IPS DF 6.9 (cell line): Measurements from ENCODE around the gene ARL8B.

ENCODE experiments used
- DNase-seq: peaks from one replicate; pipeline ENCODE4 v3.0.0-alpha.2; 2013; ENCODE audit warnings: low read depth, low spot score
- H3K27ac ChIP-seq: one replicate; pipeline ENCODE4 v1.5.1; 2013; ENCODE audit warnings: low read length, control low read depth
- H3K27me3 ChIP-seq: 2 replicates; pipeline ENCODE4 v1.6.1; 2013; ENCODE audit warnings: mild to moderate bottlenecking, low read length; ENCODE audit not compliant: control insufficient read depth, insufficient read depth
- H3K36me3 ChIP-seq: 2 replicates; pipeline ENCODE4 v1.6.1; 2013; ENCODE audit warnings: low read length; ENCODE audit not compliant: control insufficient read depth, insufficient read depth
- H3K4me1 ChIP-seq: 2 replicates; pipeline ENCODE4 v1.6.1; 2013; ENCODE audit warnings: low read length; ENCODE audit not compliant: control insufficient read depth, insufficient read depth
- H3K4me3 ChIP-seq: 2 replicates; pipeline ENCODE4 v1.5.1; 2013; ENCODE audit warnings: mild to moderate bottlenecking, low read length
- H3K9me3 ChIP-seq: 2 replicates; pipeline ENCODE4 v1.6.1; 2013; ENCODE audit warnings: low read length, inconsistent platforms; ENCODE audit not compliant: control insufficient read depth, insufficient read depth
- WGBS: extraction: QIAGEN DNeasy Blood & Tissue Kit; methylation state at CpG from one replicate; pipeline ENCODE4 v1.1.7; 2013; ENCODE audit warnings: mixed read lengths, missing lambda C conversion rate; ENCODE audit not compliant: insufficient read length, insufficient coverage; 5-methylcytosine and 5-hydroxymethylcytosine counted together

ARL8B gene

DNA sequence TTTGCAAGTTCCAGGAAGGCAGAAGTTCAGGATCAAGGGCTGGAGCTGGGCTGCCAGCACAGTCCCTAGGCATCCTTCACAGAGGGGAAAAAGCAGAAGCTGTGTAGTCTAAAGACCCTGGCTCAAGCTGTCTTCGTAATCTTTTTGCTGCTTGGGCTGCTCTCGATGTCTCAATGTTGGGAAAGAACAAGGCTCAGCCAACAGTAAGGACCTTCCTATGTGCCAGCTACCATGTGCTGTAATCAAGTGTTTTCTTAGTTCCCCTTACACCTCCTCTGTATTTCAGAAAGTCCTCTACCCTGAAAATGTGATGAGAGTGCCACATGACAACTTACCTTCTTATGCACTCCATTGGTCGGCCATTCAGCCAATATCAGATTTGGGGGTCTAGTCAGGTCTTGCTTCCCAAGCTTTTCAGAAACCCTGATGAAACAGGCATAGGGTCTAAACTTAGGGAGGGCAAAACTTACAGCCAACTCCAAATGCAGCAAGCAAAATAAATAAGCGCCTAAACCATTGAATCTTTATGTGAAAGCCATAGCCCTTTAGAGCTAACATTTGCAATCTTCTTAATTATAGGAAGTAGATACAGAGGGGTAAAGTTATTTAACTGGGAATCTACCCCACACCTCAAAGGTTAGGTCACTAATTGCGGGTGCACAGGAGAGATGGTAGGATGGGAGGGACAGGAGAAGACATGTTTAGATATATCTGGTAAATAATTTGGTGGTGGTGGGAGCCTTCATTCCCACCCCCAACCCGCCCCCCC, 64.2 kb downstream of the ARL8B start:
- peaks cover 3% of the 10 kb centered on the region; the same call in 1 of the 2 replicates for H3K4me1 ChIP-seq
- no peaks in the 10 kb centered on the region; the same call in 1 of the 2 replicates for H3K36me3 ChIP-seq
- no peak for DNase-seq
- no peak overlapping the region for H3K4me3 ChIP-seq
- no peaks in the 10 kb centered on the region for H3K27me3 ChIP-seq
- no CpG with 5 or more reads among the region's 6 CpGs for WGBS
- H3K27ac ChIP-seq, result no peak overlapping the region
- H3K9me3 ChIP-seq, result no peaks in the 10 kb centered on the region

DNA sequence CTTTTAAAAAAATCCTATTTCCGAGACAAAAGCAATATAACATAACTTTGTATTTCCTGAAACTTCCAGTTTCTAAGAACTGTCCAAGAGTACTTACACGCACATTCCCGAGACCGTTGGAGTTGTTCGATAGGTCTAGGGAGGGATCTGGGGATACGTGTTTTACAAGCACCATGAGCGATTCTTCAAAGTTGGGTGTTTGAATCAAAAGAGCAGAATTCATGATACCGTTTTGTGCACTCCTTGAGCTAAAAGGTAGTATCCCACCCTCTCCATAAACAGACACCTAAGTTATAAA, 64.7 kb downstream of the ARL8B start:
- no CpG with 5 or more reads among the region's 8 CpGs for WGBS
- no peak overlapping the region for H3K27ac ChIP-seq

DNA sequence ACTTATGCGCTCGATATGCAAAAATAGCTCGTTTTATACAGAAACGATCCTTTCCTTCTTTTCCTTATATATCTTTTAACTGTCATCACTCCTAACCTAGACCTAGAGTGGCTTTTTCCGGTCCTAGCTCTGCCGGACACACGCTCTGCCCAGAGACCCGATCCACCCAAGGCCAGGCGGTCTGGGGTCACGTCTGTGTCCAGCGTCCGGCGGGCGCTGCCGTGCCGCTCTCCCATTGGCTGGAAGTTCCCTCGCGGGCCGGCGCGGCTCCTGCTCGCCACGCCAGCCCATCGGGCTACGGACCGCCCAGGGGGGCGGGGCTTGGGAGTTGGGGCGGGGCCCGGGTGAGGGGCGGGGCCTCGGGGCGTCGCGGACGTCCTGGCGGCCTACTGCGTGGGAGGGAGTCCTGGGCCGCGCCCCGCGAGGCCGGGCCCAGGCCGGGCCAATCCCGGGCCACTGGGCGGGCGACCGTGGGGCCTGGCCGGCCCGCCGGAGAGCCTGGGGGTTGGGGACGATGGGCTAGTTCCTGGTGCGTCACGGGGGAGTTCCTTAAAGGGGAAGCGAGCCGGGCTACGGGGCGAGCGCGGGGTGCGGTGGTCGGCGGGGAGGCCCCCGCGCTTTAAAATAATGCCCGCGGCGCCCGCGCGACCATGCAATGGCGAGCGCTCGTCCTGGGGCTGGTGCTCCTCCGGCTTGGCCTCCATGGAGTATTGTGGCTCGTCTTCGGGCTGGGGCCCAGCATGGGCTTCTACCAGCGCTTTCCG, 65.2 kb downstream of the ARL8B start, which contains the start of gene EDEM1:
Gene EDEM1, plus strand, starts transcription at position 552 of the 764 bp plus-strand sequence. Its CDS starts 99 bp downstream, at position 651.
- Histone ChIP-seq H3K27me3 (no peaks in the 10 kb centered on the region), H3K27ac (no peak within 1 kb of the TSS), H3K4me3 (peak within 1 kb of the TSS; percentile 97), H3K9me3 (no peaks in the 10 kb centered on the region), H3K4me1 (peaks cover 3% of the 10 kb centered on the region; the same call in 1 of the 2 replicates), H3K36me3 (no peaks in the 10 kb centered on the region)
- DNase-seq, result peak; percentile 72
- no CpG with 5 or more reads among the region's 78 CpGs for WGBS

More for the DNA sequence above, 64.7 kb downstream of the ARL8B start:
- Histone ChIP-seq H3K36me3 (no peaks in the 10 kb centered on the region), H3K4me1 (peaks cover 3% of the 10 kb centered on the region; the same call in 1 of the 2 replicates), H3K4me3 (peak overlapping the region; percentile 97; the same call in 1 of the 2 replicates), H3K27me3 (no peaks in the 10 kb centered on the region), H3K9me3 (no peaks in the 10 kb centered on the region)
- DNase-seq, result no peak

DNA sequence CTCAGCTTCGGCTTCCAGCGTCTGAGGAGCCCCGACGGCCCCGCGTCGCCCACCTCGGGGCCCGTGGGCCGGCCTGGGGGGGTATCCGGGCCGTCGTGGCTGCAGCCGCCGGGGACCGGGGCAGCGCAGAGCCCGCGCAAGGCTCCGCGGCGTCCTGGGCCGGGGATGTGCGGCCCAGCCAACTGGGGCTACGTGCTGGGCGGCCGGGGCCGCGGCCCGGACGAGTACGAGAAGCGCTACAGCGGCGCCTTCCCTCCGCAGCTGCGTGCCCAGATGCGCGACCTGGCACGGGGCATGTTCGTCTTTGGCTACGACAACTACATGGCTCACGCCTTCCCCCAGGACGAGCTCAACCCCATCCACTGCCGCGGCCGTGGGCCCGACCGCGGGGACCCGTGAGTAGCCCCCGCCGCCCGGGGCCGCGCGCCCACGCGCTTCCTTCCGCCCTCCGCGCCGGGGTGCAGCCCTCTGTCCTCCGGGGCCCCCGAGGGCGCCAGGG, 65.9 kb downstream of the ARL8B start:
- WGBS, result no CpG with 5 or more reads among the region's 66 CpGs
- Histone ChIP-seq H3K27me3 (no peaks in the 10 kb centered on the region), H3K36me3 (no peaks in the 10 kb centered on the region), H3K9me3 (no peaks in the 10 kb centered on the region), H3K4me1 (peaks cover 3% of the 10 kb centered on the region; the same call in 1 of the 2 replicates), H3K4me3 (peak overlapping the region; percentile 97), H3K27ac (no peak overlapping the region)
- DNase-seq, result no peak

DNA sequence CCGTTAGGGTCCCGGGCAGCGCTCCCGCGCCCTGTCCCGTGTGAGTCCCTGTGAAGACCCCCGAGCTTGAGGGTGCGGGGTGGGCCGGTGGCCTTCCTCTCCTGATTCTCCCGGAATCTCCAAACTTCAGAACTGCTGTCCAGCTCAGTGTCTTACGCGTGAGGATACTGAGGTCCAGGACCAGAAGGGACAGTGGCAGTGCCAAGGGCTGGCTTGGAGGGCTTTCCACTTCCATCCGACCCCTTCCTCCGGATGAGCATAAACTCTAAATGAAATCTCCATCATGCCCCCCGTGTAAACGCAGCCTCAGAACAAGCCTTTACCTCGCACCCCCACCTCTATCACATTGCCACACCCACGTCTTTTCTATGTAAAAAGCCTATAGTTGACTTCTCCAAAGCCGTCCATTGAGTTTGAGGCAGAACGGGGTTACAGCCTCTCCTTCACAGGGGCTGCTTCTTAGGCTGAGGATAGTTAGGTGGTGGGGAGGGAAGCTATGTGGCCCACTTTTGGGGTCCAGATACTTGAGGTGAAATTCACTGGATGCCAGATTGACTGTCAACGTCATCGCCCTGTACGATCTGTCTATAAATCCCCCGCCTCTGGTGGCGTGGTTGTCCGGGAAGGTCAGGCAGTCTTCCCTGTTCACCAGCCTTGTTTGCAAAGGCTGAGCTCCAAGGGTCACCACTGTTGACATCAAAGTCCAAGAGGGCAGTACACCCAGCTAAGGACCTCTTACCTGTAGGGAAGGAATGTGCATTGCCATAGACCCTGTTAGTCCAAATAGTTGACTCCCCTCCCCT, 66.5 kb downstream of the ARL8B start:
- H3K27me3 ChIP-seq, result no peaks in the 10 kb centered on the region
- no peaks in the 10 kb centered on the region for H3K9me3 ChIP-seq
- peaks cover 3% of the 10 kb centered on the region; the same call in 1 of the 2 replicates for H3K4me1 ChIP-seq
- no peak for DNase-seq
- no CpG with 5 or more reads among the region's 26 CpGs for WGBS
- no peak overlapping the region for H3K27ac ChIP-seq
- peak overlapping the region; percentile 97 for H3K4me3 ChIP-seq
- H3K36me3 ChIP-seq, result no peaks in the 10 kb centered on the region

DNA sequence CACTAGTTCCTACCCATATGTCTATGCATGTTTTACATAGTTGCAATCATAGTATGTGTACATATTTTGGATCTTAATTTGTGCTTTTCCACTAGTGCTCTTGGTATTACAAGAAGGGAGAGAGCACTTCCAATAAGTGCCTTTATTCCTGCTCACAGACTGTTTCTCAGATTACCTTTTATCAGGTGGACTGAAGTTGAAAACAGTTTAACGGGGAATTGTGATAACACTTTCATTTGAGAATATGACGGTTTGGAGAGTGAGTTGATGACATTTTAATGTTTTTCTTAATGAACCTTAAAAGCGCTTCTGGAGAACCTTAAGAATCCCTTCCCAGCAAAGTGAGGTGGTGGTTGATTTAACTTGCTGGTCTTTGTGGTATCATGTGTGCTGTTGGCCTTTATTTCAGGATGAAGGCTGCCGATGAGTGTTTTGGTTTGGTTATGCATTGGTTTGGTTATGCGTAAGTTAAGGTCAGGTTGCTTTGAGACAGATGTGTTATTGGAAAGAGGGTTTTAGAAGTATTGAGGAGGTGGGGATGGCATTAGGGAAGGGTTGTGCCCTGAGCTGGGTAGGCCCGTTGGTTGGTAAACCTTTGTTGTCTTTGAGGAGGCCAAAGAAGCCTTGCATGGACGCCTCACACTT, 68.2 kb downstream of the ARL8B start:
- no peak overlapping the region for H3K27ac ChIP-seq
- no peaks in the 10 kb centered on the region for H3K36me3 ChIP-seq
- no peaks in the 10 kb centered on the region for H3K9me3 ChIP-seq
- H3K4me3 ChIP-seq, result no peak overlapping the region
- no peaks in the 10 kb centered on the region for H3K27me3 ChIP-seq
- peaks cover 3% of the 10 kb centered on the region; the same call in 1 of the 2 replicates for H3K4me1 ChIP-seq
- DNase-seq, result no peak
- 100% methylated on average over 1 of the region's 7 CpGs for WGBS

DNA sequence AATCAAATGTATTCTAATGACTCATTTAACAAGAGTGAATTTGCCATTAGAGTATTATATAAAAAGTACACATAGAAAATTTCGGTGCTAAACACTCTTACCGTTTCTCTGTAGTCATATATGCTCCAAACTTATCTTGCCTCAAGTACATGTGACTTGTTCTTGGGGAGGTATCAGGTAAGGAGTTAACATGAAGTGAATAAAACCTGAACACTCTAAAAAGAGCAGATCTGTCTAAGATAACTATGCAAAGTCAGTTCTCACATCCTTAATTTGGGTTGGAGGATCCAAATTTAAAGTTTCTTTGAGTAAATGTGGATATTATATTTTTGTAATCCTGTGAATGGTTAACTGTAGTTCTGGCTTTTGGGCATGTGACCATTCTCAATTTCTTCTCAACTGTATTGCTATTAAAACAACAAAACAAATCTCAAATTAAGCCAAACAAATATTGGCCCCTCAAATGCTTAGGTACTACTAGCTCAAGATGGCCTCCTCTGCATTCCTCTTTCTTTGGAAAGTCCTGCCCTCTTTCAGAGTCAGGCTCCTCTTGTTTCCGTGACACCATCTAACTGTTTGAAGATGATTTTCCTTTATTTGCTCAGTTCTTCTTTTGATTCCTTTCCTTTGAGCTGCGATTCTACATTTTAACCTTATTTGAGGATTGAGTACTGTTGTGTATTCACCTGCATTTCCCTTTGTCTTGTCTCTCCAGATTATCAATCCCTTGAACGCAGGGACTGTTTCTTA, 69.6 kb downstream of the ARL8B start:
- no peaks in the 10 kb centered on the region for H3K36me3 ChIP-seq
- H3K4me1 ChIP-seq, result peaks cover 3% of the 10 kb centered on the region; the same call in 1 of the 2 replicates
- DNase-seq, result no peak
- no peaks in the 10 kb centered on the region for H3K9me3 ChIP-seq
- no peak overlapping the region for H3K27ac ChIP-seq
- WGBS, result no CpG with 5 or more reads among the region's 5 CpGs
- H3K27me3 ChIP-seq, result no peaks in the 10 kb centered on the region
- no peak overlapping the region for H3K4me3 ChIP-seq

DNA sequence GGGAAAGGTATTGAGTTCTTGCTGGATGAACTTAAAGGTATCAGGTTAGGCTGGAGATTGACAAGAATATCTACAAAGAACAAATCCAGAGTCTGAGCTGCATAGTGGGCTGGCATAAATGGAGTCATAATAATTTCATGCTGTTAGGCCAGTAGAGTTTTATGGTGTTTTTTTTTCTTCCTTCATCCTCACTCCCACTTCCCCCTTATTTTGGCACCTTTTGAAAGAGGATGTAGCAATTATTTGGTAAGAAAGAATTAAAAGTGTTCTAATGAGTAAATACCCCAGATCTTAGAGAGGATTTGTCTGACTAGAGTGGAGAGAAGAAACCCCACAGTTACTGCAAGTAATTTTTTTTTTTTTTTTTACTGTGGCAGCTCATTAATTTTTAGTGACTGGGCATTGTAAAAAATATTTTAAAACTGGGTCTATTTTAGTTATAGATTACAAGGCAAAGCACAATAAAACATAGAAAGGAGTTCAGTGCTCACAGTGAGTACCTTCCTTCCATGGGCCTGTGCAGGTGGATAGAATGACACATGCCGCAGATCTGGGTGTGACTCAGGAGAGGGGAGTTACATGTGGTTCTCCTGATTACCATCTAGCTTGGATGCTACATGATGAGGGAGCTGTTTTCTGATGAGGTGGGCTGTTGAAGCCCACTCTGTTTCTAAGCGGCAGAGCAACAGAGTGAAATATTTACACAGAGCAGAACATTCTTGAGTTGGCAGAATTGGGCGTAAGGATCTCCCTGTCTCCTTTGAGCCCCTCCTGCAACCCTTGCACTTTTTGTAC, 70.7 kb downstream of the ARL8B start:
- no peak overlapping the region for H3K4me3 ChIP-seq
- peaks cover 3% of the 10 kb centered on the region; the same call in 1 of the 2 replicates for H3K4me1 ChIP-seq

DNA sequence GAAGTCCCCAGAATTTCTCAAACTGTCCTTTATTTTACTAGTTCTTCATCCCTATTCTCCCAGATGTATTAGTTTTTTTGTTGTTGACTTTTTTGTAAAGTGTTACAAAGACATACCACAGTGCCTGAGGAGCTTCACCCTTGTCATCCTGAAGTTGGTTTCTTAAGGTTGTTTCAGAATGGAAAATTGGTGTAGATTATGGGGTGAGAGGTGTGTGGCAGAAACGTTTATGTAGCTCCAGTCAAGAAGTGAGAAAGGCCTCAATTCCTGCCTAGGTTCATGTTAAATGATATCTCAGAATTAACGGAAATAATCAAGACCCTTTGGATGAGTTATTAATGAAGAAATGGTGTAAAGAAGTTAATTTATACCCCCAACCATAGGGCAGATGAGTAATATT, 72.2 kb downstream of the ARL8B start:
- Histone ChIP-seq H3K4me3 (no peak overlapping the region), H3K36me3 (no peaks in the 10 kb centered on the region), H3K4me1 (no peaks in the 10 kb centered on the region), H3K9me3 (no peaks in the 10 kb centered on the region), H3K27ac (no peak overlapping the region), H3K27me3 (no peaks in the 10 kb centered on the region)
- WGBS, result 100% methylated on average over 1 of the region's 2 CpGs
- DNase-seq, result no peak

More for the DNA sequence above, 70.7 kb downstream of the ARL8B start:
- Histone ChIP-seq H3K36me3 (no peaks in the 10 kb centered on the region), H3K27me3 (no peaks in the 10 kb centered on the region), H3K27ac (no peak overlapping the region), H3K9me3 (no peaks in the 10 kb centered on the region)
- DNase-seq, result no peak
- no CpG with 5 or more reads among the region's 3 CpGs for WGBS
